ENCODE measurements around the gene CDK14.

The CDK14 gene

GRCh38 chr7:90834771-90835170 is 238.7 kb downstream of the CDK14 start:
- Histone ChIP-seq H3K4me2 (ENCODE audit: low read depth, low read length) (no peak overlapping the region), H3K36me3 (replicated peaks; ENCODE audit: insufficient read depth, low read length) (no peaks in the 10 kb centered on the region), H4K20me1 (ENCODE audit: insufficient read depth, low read length) (peaks cover 19% of the 10 kb centered on the region), H3K27ac (ENCODE audit: low read length) (no peak overlapping the region), H3K79me2 (ENCODE audit: low read length) (peaks cover 90% of the 10 kb centered on the region), H3K27me3 (replicated peaks; ENCODE audit: insufficient read depth, low read length) (no peaks in the 10 kb centered on the region), H3K9me2 (replicated peaks; ENCODE audit: insufficient read depth, low read length) (no peaks in the 10 kb centered on the region), H2AFZ (ENCODE audit: low read length) (no peak overlapping the region), H3K4me1 (ENCODE audit: low read length) (no peaks in the 10 kb centered on the region), H3K9me3 (replicated peaks; ENCODE audit: insufficient read depth, low read length) (no peaks in the 10 kb centered on the region), H3F3A (ENCODE audit: insufficient read depth, low read length) (no peaks in the 10 kb centered on the region), H3K4me3 (ENCODE audit: low read length) (no peak overlapping the region), H3K9ac (ENCODE audit: low read length) (no peak overlapping the region)
- TF ChIP-seq CTCF (IDR thresholded peaks at IDR 0.05; ENCODE audit: low read length), result no peak
- no peak for TF ChIP-seq EZH2phosphoT487 (IDR thresholded peaks at IDR 0.05; ENCODE audit: low read length)
- TF ChIP-seq EZH2 (optimal IDR thresholded peaks at IDR 0.05; ENCODE audit: low read depth, low read length), result no peak
- no peak for DNase-seq

GRCh38 chr7:90835861-90836260 is 239.7 kb downstream of the CDK14 start:
- no peak for DNase-seq
- TF ChIP-seq EZH2phosphoT487 (IDR thresholded peaks at IDR 0.05; ENCODE audit: low read length) (no peak), CTCF (IDR thresholded peaks at IDR 0.05; ENCODE audit: low read length) (no peak), EZH2 (optimal IDR thresholded peaks at IDR 0.05; ENCODE audit: low read depth, low read length) (no peak)
- Histone ChIP-seq H3K9ac (ENCODE audit: low read length) (no peak overlapping the region), H3K27me3 (replicated peaks; ENCODE audit: insufficient read depth, low read length) (no peaks in the 10 kb centered on the region), H3K36me3 (replicated peaks; ENCODE audit: insufficient read depth, low read length) (no peaks in the 10 kb centered on the region), H2AFZ (ENCODE audit: low read length) (no peak overlapping the region), H3F3A (ENCODE audit: insufficient read depth, low read length) (no peaks in the 10 kb centered on the region), H4K20me1 (ENCODE audit: insufficient read depth, low read length) (peaks cover 19% of the 10 kb centered on the region), H3K4me3 (ENCODE audit: low read length) (no peak overlapping the region), H3K9me2 (replicated peaks; ENCODE audit: insufficient read depth, low read length) (no peaks in the 10 kb centered on the region), H3K4me1 (ENCODE audit: low read length) (peaks cover 8% of the 10 kb centered on the region; the same call in 1 of the 2 replicates), H3K27ac (ENCODE audit: low read length) (no peak overlapping the region), H3K4me2 (ENCODE audit: low read depth, low read length) (no peak overlapping the region), H3K9me3 (replicated peaks; ENCODE audit: insufficient read depth, low read length) (no peaks in the 10 kb centered on the region), H3K79me2 (ENCODE audit: low read length) (peaks cover 90% of the 10 kb centered on the region)

- peaks cover 8% of the 10 kb centered on the region; the same call in 1 of the 2 replicates for H3K4me1 ChIP-seq (ENCODE audit: low read length)
- no peak overlapping the region for H2AFZ ChIP-seq (ENCODE audit: low read length)
- no peaks in the 10 kb centered on the region for H3K36me3 ChIP-seq (replicated peaks; ENCODE audit: insufficient read depth, low read length)
- H3K4me2 ChIP-seq (ENCODE audit: low read depth, low read length), result no peak overlapping the region
- H4K20me1 ChIP-seq (ENCODE audit: insufficient read depth, low read length), result peaks cover 19% of the 10 kb centered on the region
- H3K9ac ChIP-seq (ENCODE audit: low read length), result no peak overlapping the region
- H3K9me3 ChIP-seq (replicated peaks; ENCODE audit: insufficient read depth, low read length), result no peaks in the 10 kb centered on the region
- H3F3A ChIP-seq (ENCODE audit: insufficient read depth, low read length), result no peaks in the 10 kb centered on the region
- H3K27me3 ChIP-seq (replicated peaks; ENCODE audit: insufficient read depth, low read length), result no peaks in the 10 kb centered on the region
- H3K27ac ChIP-seq (ENCODE audit: low read length), result no peak overlapping the region
- TF ChIP-seq EZH2 (optimal IDR thresholded peaks at IDR 0.05; ENCODE audit: low read depth, low read length), result no peak
- TF ChIP-seq EZH2phosphoT487 (IDR thresholded peaks at IDR 0.05; ENCODE audit: low read length), result no peak
- no peak for TF ChIP-seq CTCF (IDR thresholded peaks at IDR 0.05; ENCODE audit: low read length)
- DNase-seq, result no peak
- H3K79me2 ChIP-seq (ENCODE audit: low read length), result peaks cover 89% of the 10 kb centered on the region
- H3K9me2 ChIP-seq (replicated peaks; ENCODE audit: insufficient read depth, low read length), result no peaks in the 10 kb centered on the region
- no peak overlapping the region for H3K4me3 ChIP-seq (ENCODE audit: low read length)
Measured at GRCh38 chr7:90836937-90837336, 240.8 kb downstream of the CDK14 start.
